Measurements from ENCODE around the gene SNAPC1. TPM values are rescaled to one million over a fixed set of nuclear protein-coding genes. Genes with fewer than 3 reads are reported as not detected.

Gene SNAPC1
- total and polyA plus RNA-seq, 9 of the 15 experiments (the other 6 are each of a cell fraction or from before 2014, with no cell fraction given), result 3.7 to 9.0 (median 7.9) TPM

DNA sequence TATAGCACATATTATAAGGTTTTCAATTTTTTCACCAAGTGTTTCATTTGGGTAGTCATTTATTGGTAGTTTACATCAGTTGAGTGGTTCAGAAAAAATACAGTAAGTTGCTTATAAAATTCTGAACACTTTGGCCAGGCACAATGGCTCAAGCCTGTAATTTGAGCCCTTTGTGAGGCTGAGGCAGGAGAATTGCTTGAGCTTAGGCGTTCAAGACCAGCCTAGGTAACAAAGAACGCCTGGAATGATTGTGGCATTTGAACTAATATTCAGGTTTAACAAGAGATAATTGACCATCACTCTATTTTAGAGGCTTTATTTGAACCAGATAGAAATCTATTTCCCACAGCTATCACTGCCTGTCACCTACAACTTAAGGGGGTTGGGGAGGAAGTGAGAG, 44.2 kb upstream of the SNAPC1 start (continued):
- TF ChIP-seq POLR2AphosphoS2 (IDR thresholded peaks at IDR 0.05; ENCODE audit: low read length) (no peak), CBFA2T2 (conservative IDR thresholded peaks at IDR 0.05) (no peak), ZBTB34 (CRISPR knock-in tag; IDR thresholded peaks at IDR 0.05) (no peak), ZNF146 (CRISPR knock-in tag; IDR thresholded peaks at IDR 0.05; ENCODE audit: unreplicated experiment) (no peak)

DNA sequence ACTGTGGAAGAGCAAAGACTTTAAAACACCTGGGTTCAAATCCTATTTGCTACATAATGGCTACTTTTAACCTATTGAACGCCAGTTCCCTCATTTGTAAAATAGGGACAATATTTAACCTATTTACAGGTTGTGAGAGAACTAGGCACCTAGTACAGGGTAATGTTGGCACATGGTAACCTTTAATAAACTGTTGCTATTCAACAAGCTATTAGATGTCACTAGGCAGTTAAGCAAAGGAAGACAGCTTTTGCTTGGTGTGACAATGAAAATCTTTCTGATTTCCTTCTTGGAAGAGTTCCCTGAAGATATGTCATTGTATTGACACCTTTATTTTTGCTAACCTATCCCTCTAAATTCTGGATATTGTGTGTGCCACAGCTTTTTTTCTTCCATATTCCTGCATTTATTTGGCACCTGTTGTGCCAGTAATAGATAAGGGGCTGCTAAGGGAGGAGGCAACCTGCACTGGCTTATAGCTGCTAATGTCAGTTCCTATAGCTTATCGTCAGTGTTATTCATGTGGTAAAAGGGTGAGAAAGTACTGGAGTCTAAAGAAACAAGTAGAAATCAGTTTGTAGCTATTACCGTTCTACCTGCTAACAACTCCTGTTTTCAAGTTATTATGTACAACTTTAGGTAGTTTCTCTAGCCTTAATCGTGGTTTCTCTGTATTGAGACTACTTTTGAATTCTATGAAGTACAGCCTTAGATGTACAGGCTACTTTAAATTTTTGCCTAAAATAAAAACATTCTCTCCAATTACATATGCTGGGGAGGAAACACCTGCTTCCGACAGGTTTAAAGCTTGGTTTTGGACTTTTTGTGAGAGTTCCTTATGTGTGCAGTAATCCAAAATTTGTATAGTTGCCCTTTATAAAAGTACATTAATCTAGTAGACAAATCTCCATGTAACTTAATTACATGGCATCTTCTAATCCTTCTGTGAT, 42.6 kb upstream of the SNAPC1 start:
- no peaks in the 10 kb centered on the region for H3K9me3 ChIP-seq (replicated peaks; ENCODE audit: control insufficient read depth, insufficient read depth, low read depth, low read length)
- CTCF ChIA-PET (ENCODE audit: low intra/inter-chr PET ratio), result no interaction called here
- H3K79me2 ChIP-seq (ENCODE audit: control insufficient read depth, insufficient read depth, low read length), result peaks cover 63% of the 10 kb centered on the region
- H3K27me3 ChIP-seq (ENCODE audit: control insufficient read depth in 2 of 2, insufficient read depth in 2 of 2, low read length in 2 of 2), result no peaks in the 10 kb centered on the region
- POLR2A ChIA-PET, result interaction anchor here (1.1 to 1.5 kb wide), 3 partner anchors 8 to 14 kb away, joined by 3 to 4 read pairs (median 4); no protein-coding TSS in a partner anchor
- in situ Hi-C loops (cut with MboI) (no loop called here), intact Hi-C loops (cut with micrococcal nuclease) (no loop called here)
- no peak overlapping the region for H3K4me2 ChIP-seq (ENCODE audit: insufficient read depth, low read length)
- no peaks in the 10 kb centered on the region for H3K9me1 ChIP-seq (ENCODE audit: control insufficient read depth, insufficient read depth, low read length)
- BruUV-seq (replicated peaks), result no TSS peak
- FAIRE-seq, result no peak
- no peaks in the 10 kb centered on the region; a peak in 3 of 5 replicates for H3K4me1 ChIP-seq (replicated peaks in 1 of 2; ENCODE audit: control insufficient read depth in 2 of 2, insufficient read depth in 2 of 2, low read length in 2 of 2)
- peaks cover 9% of the 10 kb centered on the region; the same call in 1 of the 2 replicates for H4K20me1 ChIP-seq (replicated peaks; ENCODE audit: control insufficient read depth, insufficient read depth, low read length)
- H2AFZ ChIP-seq (ENCODE audit: low read depth, low read length), result no peak overlapping the region
- ATAC-seq, result peak; percentile 66
- no peak for DNase-seq (ENCODE audit: extremely low read depth in 1 of 4, low spot score in 3 of 4)
- H3K27ac ChIP-seq (ENCODE audit: extremely low read depth, low read depth, low read length), result no peak overlapping the region
- no peak overlapping the region for H3K4me3 ChIP-seq
- H3K9ac ChIP-seq (ENCODE audit: insufficient read depth in 1 of 2, low read depth in 2 of 2, low read length in 2 of 2), result no peak overlapping the region
- 59% methylated on average over 5 of the region's 5 CpGs for whole genome bisulfite sequencing (ENCODE audit: insufficient coverage, low coverage, missing lambda C conversion rate)
- peaks cover 33% of the 10 kb centered on the region; the same call in 2 of the 3 replicates for H3K36me3 ChIP-seq (ENCODE audit: control insufficient read depth, insufficient read depth, low read length)
- TF ChIP-seq ELF4 (CRISPR knock-in tag; IDR thresholded peaks at IDR 0.05) (no peak), NFRKB (IDR thresholded peaks at IDR 0.05; ENCODE audit: low read depth) (no peak), RBM14 (IDR thresholded peaks at IDR 0.05; ENCODE audit: borderline replicate concordance, insufficient read depth, low read depth, low read length) (no peak), BRF1 (IDR thresholded peaks at IDR 0.05; ENCODE audit: borderline replicate concordance, extremely low read depth, insufficient read length) (no peak), POLR2A (conservative IDR thresholded peaks at IDR 0.05) (no peak), SMAD3 (CRISPR knock-in tag; conservative IDR thresholded peaks at IDR 0.05) (no peak), RAD21 (CRISPR knock-in tag; conservative IDR thresholded peaks at IDR 0.05 in 1 of 2, IDR thresholded peaks at IDR 0.05 in 1 of 2) (no peak), MTA1 (IDR thresholded peaks at IDR 0.05; ENCODE audit: borderline replicate concordance) (no peak)
- TF ChIP-seq, protein P1, sequence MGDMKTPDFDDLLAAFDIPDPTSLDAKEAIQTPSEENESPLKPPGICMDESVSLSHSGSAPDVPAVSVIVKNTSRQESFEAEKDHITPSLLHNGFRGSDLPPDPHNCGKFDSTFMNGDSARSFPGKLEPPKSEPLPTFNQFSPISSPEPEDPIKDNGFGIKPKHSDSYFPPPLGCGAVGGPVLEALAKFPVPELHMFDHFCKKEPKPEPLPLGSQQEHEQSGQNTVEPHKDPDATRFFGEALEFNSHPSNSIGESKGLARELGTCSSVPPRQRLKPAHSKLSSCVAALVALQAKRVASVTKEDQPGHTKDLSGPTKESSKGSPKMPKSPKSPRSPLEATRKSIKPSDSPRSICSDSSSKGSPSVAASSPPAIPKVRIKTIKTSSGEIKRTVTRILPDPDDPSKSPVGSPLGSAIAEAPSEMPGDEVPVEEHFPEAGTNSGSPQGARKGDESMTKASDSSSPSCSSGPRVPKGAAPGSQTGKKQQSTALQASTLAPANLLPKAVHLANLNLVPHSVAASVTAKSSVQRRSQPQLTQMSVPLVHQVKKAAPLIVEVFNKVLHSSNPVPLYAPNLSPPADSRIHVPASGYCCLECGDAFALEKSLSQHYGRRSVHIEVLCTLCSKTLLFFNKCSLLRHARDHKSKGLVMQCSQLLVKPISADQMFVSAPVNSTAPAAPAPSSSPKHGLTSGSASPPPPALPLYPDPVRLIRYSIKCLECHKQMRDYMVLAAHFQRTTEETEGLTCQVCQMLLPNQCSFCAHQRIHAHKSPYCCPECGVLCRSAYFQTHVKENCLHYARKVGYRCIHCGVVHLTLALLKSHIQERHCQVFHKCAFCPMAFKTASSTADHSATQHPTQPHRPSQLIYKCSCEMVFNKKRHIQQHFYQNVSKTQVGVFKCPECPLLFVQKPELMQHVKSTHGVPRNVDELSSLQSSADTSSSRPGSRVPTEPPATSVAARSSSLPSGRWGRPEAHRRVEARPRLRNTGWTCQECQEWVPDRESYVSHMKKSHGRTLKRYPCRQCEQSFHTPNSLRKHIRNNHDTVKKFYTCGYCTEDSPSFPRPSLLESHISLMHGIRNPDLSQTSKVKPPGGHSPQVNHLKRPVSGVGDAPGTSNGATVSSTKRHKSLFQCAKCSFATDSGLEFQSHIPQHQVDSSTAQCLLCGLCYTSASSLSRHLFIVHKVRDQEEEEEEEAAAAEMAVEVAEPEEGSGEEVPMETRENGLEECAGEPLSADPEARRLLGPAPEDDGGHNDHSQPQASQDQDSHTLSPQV (IDR thresholded peaks at IDR 0.05), result no peak

Data from K562 (cell line).